Myocyte (in vitro differentiated cells): ENCODE measurements around the gene RSPO4. TPM values are rescaled to one million over a fixed set of nuclear protein-coding genes. Genes with fewer than 3 reads are reported as not detected.

Experiments
- DNase-seq: peaks from one replicate; pipeline ENCODE4 v3.0.0-alpha.2; 2012; ENCODE audit warnings: low read depth
- total RNA-seq: library from RNA; depleted of rRNA; stranded (reverse); fragments of >200 nt; gene quantifications from 2 replicates; pipeline ENCODE4 v1.2.3, GENCODE V29; 2014

The RSPO4 gene
- total RNA-seq, 1 donor from 2014 or later = not detected

GRCh38 chr20:944774-945410 lies 57.2 kb downstream of the RSPO4 start:
- DNase-seq = no peak

GRCh38 chr20:944148-944547 lies 58.0 kb downstream of the RSPO4 start:
- DNase-seq = no peak

GRCh38 chr20:942611-943010 lies 59.5 kb downstream of the RSPO4 start:
- DNase-seq = no peak

GRCh38 chr20:940926-941325 lies 61.2 kb downstream of the RSPO4 start:
- DNase-seq = no peak

GRCh38 chr20:939606-940005 lies 62.5 kb downstream of the RSPO4 start:
- no peak for DNase-seq

GRCh38 chr20:934186-934840 lies 67.8 kb downstream of the RSPO4 start:
- no peak for DNase-seq

- no peak for DNase-seq
Observed at GRCh38 chr20:933029-933428, 69.1 kb downstream of the RSPO4 start.

- no peak for DNase-seq
Observed at GRCh38 chr20:931401-931800, 70.7 kb downstream of the RSPO4 start.

- DNase-seq = no peak
Observed at GRCh38 chr20:926670-927069, 75.4 kb downstream of the RSPO4 start.

GRCh38 chr20:925516-925915 lies 76.6 kb downstream of the RSPO4 start:
- no peak for DNase-seq

GRCh38 chr20:924639-925038 lies 77.5 kb downstream of the RSPO4 start:
- DNase-seq = no peak

- DNase-seq = no peak
Observed at GRCh38 chr20:922781-923180, 79.3 kb downstream of the RSPO4 start.

- DNase-seq = no peak
Observed at GRCh38 chr20:921068-921467, 81.0 kb downstream of the RSPO4 start.

GRCh38 chr20:920311-920710 lies 81.8 kb downstream of the RSPO4 start:
- DNase-seq = no peak

GRCh38 chr20:919491-919916 lies 82.6 kb downstream of the RSPO4 start:
- no peak for DNase-seq

GRCh38 chr20:917416-917815 lies 84.7 kb downstream of the RSPO4 start:
- no peak for DNase-seq

GRCh38 chr20:916825-917224 lies 85.3 kb downstream of the RSPO4 start:
- no peak for DNase-seq

- DNase-seq = no peak
Observed at GRCh38 chr20:916125-916799, 85.8 kb downstream of the RSPO4 start, which contains the start of gene ANGPT4. Gene ANGPT4 (minus strand): TSS chr20:916334. CDS start chr20:916214, 120 bp downstream.

- DNase-seq = no peak
Observed at GRCh38 chr20:914727-915498, 87.2 kb downstream of the RSPO4 start.

GRCh38 chr20:913306-913849 lies 88.7 kb downstream of the RSPO4 start:
- DNase-seq = no peak

GRCh38 chr20:911882-912600 lies 90.1 kb downstream of the RSPO4 start:
- DNase-seq = no peak
